A549 treated with CORT108297 at 1 μM for 4 hours (cell line): Measurements from ENCODE around the gene ZBTB34. TPM values are rescaled to one million over a fixed set of nuclear protein-coding genes. Genes with fewer than 3 reads are reported as not detected.

Experiments used
- total RNA-seq: library from RNA; stranded (reverse); fragments of 200-300 nt; extraction: Qiagen RNA extraction; gene quantifications from 5 replicates; pipeline ENCODE4 v1.2.3, GENCODE V29; 2022

The ZBTB34 gene
- 3.3 to 4.1 TPM (median 3.3 TPM) in 5 replicates for total RNA-seq

GRCh38 chr9:126860077-126860756 lies at the start of gene ZBTB34:
ZBTB34 (plus strand) TSS chr9:126860639; CDS start chr9:126879400, 18,761 bp downstream.

GRCh38 chr9:126914458-126915280 lies 54.2 kb downstream of the ZBTB34 start, which contains the start of gene RALGPS1:
RALGPS1 (plus strand) TSS chr9:126914782; CDS start chr9:126962290, 47,508 bp downstream.

Other genes with a start within 250 kb of the ZBTB34 start
- gene LMX1B, start 246.7 kb upstream of the ZBTB34 start, total RNA-seq = 1.4 to 2.0 TPM (median 1.7 TPM) in 5 replicates
- gene ZBTB43, start 55.6 kb upstream of the ZBTB34 start, total RNA-seq = 4.9 to 10.8 TPM (median 9.2 TPM) in 5 replicates
- gene RALGPS1, start 54.1 kb downstream of the ZBTB34 start, total RNA-seq = 1.8 to 2.6 TPM (median 2.5 TPM) in 5 replicates